Glomerular endothelial cell (primary cell): ENCODE measurements around the gene PNPO. TPM values are rescaled to one million over a fixed set of nuclear protein-coding genes. Genes with fewer than 3 reads are reported as not detected.

Experiments used
- DNase-seq: peaks from one replicate; pipeline ENCODE4 v3.0.0-alpha.2; 2011; ENCODE audit warnings: low read depth, low spot score; ENCODE audit errors: extremely low read depth
- total RNA-seq: library from RNA; depleted of rRNA; stranded (reverse); fragments of >200 nt; gene quantifications from 2 replicates; pipeline ENCODE4 v1.2.3, GENCODE V29; 2015

The PNPO gene
- total RNA-seq, 1 donor from 2014 or later: 36.3 TPM

DNA sequence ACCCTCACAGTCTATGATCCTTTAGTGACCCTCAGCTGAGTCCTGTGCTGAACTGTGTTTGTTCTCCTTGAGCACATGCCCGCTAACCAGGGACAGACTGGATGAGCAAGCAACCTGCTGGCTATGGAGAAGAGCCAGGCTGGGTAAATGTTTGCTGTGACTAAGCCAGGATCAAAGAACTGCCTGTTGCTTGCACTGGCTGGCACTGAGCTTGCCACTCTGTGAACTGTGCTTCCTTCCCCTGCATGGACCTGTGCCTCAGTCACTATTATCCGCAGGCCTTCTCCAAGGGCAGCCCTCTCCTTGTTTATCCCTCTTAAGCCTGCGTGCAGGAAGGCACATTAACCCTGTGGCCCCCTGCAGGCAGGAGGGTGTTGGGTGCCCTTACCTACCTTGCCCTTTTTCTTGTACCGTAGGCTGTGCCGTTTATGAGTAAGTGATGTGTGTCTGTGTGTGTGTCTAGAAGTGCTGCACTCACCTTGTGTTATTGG lies 7.4 kb downstream of the PNPO start:
- DNase-seq: no peak

DNA sequence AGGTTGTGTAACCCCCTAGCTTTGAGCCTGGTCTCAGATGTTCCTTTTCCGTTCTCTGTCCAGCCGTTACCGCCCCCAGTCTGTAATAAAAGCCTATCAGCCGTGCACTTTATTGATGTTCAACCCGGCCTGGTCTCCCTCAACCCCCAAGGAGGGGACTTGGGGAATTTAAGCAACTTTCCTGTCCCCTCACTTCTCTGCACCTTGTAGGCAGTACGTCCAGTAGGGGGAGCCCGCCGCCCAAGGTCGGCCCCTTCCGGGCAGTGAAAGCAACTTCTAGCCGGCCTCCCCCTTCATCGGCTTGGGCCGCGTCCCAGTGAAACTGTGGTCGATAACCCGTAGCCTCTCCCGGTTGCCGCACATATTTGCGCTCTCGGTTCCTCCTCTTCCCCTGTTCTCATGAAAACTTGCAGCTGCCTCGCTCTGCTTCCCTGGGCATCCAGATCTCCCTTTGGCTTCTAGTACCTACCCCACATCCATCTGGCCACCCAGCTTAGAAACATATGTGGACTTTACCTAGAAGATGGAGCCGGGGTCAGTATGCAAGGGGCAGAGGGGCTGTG lies 7.9 kb downstream of the PNPO start:
- DNase-seq: no peak

DNA sequence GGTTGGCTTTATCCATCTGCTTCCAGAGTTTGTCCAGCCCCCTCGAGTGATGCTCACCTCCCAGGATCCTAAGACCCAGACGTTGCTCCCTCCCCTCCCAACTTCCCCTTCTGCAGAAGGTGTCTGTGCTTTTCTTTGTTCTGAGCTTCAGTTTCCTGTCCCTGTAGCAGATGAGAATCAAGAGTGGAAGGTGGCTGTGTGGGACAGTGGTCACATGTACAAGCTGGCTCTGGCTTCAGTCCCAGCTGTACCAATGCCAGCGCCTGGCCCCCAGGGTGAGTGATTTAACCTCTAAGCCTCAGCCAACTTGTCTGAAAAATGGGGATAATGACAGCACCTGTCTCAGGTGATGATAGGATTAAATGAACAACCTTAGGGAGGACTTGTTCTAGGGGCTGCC lies 8.6 kb downstream of the PNPO start:
- DNase-seq: no peak

DNA sequence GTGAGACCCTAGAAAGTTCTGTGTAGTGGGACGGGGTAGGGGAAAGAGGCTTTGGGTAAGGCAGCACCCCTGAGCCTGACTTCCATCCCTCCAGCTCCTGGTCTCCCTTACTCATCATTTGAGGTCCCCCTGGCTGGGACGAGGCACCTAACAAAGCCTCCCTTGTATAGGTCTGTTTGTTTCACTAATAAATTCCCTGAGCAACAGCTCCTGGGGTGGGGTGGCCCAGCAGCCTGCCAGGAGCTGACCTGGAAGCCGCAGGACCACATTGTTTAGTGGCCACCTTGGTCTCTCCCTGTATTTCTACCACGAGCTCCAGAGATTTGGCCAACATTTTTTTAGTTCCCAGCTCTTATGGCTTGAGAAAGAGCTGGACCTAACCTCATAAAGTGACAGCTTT lies 9.1 kb downstream of the PNPO start:
- DNase-seq: no peak

DNA sequence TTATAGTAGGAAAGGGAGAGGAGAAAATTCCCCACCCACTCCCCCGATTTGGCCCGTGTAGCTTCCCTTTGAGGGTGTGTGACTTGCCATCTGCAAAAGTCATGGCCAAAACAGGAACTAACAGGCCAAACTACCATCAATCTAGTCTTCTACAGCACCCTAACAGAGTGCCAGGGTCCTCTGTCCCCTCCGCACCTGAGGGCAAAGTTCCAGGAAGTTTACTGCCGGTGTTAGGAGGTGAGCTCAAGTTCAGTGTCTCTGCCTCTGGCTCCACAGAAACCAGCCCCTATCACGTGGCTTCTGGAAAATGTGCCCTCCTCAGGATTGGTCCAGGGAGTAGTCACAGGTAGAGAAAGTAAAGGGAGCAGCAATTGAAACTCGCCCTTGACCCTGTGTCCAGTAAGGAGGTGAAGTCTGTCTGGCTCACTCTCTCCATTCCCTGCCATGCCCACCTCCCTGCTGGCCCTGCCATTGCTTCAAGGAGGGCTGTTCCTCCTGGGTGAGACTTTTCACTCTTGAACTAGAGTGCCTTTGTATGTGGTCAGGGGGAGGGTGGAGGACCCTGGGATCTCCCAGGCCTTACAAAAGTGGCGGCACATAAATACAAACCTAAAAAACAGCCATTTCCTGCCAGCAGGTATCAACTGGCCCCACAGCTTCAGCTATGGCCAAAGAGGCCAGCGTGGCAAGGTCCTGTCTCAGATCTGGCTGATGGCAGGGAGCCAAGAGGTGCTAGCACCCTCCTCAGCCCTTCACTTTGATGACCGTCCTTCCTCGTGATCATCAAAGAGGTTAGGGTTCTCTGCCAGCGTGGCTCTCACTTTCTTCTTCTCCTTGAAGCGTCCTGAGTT lies 11.0 kb downstream of the PNPO start:
- DNase-seq: no peak

DNA sequence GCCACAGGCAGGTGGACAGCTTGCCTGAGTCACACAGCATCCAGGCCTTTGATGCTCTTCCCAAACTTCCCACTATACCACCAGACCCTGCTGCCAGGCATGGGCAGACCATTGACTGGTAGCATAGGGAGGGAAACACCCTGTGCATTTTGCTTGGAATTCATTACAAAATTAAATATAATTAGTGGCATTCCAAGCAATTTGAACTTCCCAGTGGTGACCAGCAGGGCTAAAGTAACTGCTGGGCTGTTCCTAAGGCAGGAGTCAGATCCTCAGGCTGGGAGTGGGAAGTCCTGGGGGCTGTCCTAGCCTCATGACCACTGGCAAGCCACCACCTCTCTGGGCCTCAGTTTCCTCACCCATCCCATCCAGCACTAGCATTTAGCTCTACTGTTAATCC lies 12.5 kb downstream of the PNPO start:
- no peak for DNase-seq

DNA sequence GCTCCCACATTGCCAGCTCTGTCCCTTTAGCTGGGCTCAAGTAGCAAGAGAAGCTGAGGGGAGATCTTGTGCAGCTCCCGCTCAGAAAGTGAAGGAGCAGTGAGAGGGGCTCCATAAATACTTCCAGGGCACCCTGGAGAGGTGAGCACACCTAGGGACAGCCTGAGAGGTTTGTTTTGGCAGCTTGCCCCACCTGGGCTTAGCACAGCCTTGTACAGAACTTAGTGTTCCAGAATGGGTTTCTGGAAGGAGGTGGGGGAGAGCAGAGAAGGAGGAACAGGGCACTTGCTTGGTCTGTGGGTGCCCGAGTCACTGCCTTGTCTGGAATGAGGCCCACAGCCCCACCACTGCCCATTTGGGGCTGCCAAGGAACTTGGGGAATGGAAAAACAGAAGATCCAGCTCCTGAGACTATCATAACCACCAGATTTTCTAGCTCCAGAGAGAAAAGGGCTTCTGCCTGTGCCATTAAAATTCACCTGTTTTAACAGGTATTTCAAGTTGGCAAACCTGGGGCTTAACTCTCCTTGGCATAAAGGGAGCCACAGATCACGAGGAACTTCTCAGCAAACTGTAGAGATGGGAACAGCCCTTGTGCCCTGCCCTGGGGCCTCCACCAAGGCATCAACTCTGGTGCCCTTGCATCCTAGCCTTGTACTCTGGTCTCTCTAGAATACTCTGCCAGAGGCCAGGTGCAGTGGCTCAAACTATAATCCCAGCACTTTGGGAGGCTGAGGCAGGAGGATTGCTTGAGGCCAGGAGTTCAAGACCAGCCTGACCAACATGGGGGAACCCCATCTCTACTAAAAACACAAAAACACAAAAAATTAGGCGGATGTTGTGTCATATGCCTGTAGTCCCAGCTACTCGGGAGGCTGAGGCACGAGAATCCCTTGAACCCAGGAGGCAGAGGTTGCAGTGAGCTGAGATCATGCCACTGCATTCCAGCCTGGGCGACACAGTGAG lies 14.4 kb downstream of the PNPO start:
- DNase-seq: no peak

DNA sequence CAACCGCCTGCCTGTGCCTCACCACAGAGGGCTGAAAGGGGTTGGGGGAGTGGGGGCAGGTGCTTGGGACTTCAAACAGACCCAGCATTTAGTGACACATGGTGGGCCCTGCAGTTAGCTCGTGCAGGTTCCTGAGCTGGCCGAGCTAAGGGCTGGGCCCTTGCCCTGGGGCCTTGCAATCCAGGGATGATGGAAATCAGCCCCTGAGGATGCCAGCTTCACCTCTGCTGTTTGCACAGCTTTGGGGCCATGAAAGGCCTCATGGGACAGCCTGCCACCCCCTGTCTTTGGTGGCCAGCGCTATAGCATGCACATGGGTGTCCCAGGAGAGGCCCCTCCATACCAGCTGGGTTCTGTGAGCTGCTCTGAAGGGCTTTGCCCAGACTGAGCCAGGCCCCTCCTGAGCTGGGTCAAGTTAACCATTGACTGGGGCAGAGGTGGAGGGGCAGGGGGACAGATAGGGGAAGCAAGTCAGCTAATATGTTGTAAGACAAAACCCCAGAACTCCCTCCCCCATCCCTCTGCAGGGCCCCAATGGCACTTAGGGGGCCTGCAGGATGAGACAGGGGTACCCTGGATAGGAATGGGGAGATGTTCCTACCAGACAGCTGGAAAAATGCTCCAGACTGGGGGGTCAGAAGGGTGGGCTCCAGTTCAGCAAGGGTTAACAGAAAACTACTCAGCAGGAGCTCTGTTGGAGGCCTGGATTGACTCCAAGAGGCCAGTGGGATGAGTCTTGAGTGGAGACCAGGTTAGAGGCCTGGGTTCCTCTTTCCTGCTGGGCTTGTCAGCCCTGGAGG lies 15.6 kb downstream of the PNPO start:
- DNase-seq: no peak

DNA sequence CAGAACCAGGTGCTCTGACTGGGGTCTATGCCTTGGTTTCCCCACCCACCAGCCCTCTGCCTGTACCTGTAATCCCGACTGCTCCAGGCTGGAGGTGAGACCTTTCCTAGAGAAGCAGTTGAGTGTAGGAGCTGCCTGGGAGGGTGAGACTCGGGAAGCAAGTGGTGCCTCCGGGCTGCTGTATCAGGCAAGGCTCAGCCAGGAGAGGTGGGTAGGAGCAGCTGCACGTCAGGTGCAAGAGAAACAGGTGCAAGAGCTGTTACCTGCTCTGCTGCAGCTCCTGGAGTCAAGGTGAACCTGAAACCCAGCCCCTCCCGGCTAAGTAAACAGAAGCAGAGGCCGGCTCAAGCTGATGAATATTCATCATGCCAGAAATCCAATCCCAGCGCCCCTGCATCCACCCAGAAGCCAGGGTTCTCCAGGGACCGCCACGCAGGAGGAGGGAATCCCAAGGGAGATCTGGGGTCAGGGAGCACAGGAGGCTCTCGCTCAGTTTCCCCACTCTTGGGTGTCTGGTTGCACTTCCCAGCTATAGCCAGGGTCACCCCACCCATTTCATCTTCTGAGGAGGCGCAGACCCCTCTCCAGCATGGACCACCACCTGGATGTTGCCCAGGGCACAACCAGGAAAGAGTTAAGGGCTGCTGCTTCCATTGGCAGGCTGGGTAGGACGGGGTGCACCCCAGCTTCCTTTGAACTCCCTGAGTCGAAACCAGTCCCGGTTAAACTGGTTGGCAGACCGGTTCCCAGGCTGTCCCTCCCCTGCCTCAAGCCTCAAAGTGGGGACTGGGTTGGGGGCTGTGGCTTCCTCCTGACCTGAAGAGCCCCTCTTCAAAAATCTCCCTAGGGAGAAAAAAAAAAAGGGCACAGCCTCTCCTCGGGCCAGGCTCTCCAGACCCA lies 16.5 kb downstream of the PNPO start, which contains the start of gene PRR15L:
Gene PRR15L (minus strand): TSS at position 293 of the 900 bp plus-strand sequence. CDS start 4,649 bp downstream, outside the sequence.
- no peak for DNase-seq

DNA sequence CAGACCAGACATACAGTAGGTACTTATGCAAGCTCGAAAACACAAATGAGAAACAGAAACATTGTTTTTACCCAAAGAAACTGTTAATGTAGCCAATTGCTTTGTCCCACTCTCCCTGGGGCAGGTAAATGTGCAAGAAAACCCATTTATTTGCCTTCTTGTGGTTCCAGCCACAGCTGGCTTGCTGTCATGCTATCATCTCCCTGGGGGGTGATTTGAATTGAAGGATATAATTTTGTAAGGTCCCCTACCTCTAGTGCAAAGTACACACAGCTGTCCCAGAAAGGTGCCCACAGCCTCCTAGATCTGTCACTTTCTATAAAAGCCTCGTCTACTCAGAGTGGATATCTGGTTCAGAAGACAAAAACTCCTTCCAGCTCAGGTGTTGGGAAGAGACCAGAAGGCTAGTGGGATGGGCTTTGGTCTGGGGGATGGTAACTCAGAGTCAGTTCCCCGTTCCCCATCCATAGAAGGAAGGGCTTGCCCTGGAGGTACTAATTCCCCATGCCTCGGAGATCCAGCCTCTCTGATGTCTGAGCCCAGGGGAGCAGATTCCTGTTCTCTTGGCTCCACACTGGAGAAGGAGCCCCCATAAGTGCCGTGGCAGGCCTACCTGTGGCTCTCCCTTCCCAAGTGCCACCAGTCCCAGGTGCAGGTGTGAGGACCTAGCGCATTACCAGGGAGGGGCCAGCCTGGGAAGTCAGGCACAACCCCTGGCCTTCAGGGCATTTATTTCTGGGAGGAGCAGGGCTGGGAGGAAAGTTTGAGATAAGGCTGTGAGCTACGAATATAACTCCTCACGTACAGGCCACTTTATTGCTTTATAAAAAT lies 18.7 kb downstream of the PNPO start:
- no peak for DNase-seq

DNA sequence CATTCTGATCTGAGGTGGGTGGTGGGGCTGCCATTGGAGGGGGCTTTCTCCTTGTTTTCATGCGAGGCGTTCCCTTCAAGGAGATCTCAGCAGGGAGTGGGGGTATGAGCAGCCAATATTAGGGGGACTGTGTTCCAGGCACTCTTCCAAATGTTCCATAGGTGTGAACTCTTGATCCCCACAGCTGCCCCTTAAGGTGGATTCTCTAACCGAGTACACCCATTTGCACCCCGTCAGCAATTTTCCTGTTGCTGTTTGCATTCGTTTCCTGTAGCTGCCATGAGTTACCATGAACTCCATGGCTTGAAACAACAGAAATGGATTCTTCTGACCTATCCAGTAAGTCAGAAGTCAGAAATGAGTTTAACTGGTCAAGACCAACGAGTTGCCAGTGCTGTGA lies 20.0 kb downstream of the PNPO start:
- no peak for DNase-seq

DNA sequence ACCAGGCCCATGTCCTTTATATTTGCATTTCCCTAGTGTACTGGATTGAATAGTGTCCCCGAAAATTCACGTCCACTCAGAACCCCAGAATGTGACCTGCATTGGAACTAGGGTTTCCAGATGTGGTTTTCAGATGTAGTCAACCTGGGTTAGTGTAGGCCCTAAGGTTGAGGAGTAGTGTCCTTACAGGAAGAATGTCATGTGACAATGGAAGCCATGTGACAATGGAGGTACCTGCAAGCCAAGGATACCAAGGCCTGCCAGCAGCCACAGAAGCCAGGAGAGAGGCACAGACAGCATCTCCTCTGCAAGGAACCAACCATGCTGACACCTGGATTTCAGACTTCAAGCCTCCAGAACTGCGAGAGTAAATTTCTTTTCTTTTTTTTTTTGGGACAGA lies 21.5 kb downstream of the PNPO start:
- no peak for DNase-seq

DNA sequence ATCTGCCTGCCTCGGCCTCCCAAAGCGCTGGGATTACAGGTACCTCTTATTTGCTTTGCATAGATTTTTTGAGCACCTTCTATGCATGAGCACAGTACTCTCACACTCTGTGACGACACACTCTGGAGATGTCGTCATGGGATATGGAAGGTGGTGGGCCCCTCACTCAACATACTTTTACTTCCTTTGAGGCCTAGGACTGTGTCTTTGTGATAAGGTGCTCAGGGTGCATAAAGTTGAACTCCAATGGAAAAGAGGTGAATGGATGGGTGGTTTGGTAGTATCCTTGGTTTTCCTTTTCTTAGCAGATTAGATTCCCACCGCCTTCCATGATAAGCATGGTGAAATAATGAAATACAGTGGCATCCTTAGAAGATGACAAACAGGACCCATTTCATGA lies 23.5 kb downstream of the PNPO start:
- DNase-seq: no peak

DNA sequence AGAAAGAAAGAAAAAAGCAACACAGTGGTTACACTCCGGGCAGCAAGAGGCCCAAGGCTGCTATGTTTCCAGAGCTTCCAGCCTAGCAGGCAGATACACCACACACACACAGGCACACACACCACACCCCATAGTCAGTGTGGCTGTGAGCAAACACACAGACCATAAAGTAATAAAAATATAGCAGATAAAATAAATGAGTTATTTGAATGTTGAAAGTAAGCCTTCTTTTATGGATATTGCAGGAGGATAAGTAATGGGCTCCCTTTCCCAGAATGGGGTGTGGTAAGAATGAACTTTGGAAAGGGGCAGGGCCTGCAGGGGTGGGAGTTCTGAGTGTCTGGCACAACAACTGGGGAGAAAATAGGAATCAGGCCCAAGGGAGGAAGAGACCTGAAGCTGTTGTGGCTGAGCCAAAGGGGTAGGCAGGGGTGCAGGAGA lies 24.7 kb downstream of the PNPO start:
- DNase-seq: no peak

DNA sequence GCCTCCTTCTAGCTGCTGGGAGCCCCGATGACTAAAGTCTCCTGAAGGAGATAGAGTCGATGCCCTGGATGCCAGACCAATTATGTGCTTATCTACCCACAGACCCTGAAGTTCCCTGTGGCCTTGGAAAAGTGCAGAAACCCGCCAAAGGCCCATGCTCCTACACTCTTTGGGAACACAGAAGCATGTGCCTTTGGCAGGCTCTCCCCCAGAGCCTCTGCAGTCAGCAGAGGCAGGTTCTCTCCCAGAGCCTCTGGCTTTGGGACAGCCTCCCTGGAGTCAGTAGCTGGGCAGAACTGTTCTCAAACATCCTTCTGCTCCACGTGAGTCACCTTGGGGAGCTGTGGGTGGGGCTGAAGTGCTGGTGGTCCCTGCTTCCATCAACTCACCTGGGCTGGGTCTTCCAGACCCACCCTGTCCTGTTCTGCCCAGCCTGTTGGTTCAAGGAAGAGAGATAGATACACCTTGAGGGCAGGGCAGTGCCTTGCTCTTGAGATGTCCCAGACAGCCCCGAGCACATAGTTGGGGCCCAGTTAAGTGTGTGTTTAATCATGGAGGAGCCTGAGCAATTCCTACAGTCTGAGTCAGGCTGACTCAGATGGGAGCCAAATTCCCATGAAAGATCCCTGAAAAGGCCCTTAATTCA lies 26.4 kb downstream of the PNPO start:
- DNase-seq: no peak

DNA sequence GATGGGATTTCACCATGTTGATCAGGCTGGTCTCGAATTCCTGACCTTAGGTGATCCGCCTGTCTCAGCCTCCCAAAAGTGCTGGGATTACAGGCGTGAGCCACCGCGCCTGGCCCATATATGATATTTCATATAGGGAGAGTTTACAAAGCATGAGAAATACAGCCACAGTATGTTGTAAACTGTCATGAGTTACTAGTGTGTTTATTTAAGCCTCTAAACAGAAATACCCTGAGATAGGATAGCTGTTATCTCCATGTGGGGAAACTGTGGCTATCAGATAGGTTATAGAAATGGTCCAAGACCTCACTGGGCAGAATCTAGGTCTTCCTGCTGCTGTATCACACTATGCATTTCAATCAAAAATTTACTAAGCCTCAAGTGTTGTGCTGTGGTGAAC lies 27.5 kb downstream of the PNPO start:
- no peak for DNase-seq

DNA sequence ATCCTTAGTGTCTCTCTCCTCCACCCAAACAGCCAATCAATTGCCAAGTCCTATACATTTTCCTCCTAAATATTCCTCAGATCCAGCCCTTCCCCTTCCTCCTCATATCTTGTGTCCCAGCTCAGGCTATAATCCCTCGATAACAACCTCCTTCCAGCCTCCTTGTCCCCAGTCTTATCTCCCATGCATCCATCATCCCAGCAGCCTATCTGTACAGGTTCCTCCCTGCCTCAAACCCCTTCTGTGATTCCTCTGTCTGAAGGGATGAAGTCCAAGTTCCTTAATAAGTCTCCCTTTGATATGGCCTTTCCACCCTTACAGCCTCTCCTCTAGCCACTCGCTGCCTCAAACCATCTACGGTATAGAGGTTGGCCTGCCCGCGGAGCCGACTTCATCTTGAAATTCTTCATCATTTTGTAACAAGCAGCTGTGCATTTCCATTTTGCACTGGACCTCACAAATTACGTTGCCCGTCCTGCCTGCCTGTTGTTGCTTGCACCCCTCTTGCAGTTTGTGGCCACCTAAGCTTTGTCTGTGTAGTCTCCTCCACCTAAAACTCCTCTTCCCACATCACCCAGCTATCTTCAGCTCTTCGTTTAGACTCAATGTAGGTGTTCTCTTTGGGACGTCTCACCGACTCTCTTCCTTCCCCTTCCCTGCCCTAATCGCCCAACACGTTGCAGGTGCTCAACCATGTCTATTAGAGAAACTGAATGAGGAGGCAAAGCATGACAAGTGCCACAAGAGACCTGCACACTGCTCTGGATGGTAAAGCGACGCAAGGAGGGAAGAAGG lies 28.8 kb downstream of the PNPO start:
- no peak for DNase-seq
